HG03135 (cell line): ENCODE data around the gene SEMA4F.

Experiments used
- ATAC-seq: cut with Tn5 transposase; IDR thresholded peaks from one replicate; pipeline ENCODE4 v1.9.1; 2021; ENCODE audit warnings: mild to moderate bottlenecking, moderate library complexity; ENCODE audit not compliant: unreplicated experiment

Gene SEMA4F

GRCh38 chr2:74703373-74703772 lies 49.3 kb downstream of the SEMA4F start:
- ATAC-seq, result no peak

- no peak for ATAC-seq
Measured at GRCh38 chr2:74704216-74704615, 50.2 kb downstream of the SEMA4F start.

- no peak for ATAC-seq
Measured at GRCh38 chr2:74706741-74707140, 52.7 kb downstream of the SEMA4F start.

GRCh38 chr2:74707837-74708236 lies 53.8 kb downstream of the SEMA4F start:
- no peak for ATAC-seq

- ATAC-seq, result no peak
Measured at GRCh38 chr2:74708296-74708695, 54.2 kb downstream of the SEMA4F start.

GRCh38 chr2:74708883-74709282 lies 54.8 kb downstream of the SEMA4F start:
- no peak for ATAC-seq

GRCh38 chr2:74712223-74713053 lies 58.4 kb downstream of the SEMA4F start:
- no peak for ATAC-seq

GRCh38 chr2:74714691-74715080 lies 60.6 kb downstream of the SEMA4F start:
- ATAC-seq, result no peak

- peak; percentile 94 for ATAC-seq
Measured at GRCh38 chr2:74715081-74715791, 61.2 kb downstream of the SEMA4F start.

GRCh38 chr2:74715880-74716279 lies 61.8 kb downstream of the SEMA4F start:
- no peak for ATAC-seq

- ATAC-seq, result no peak
Measured at GRCh38 chr2:74719066-74719465, 65.0 kb downstream of the SEMA4F start.

- no peak for ATAC-seq
Measured at GRCh38 chr2:74721316-74721715, 67.3 kb downstream of the SEMA4F start.

GRCh38 chr2:74724496-74724895 lies 70.4 kb downstream of the SEMA4F start:
- ATAC-seq, result no peak

GRCh38 chr2:74725287-74725686 lies 71.2 kb downstream of the SEMA4F start:
- no peak for ATAC-seq

GRCh38 chr2:74728842-74729241 lies 74.8 kb downstream of the SEMA4F start:
- no peak for ATAC-seq

GRCh38 chr2:74730530-74730929 lies 76.5 kb downstream of the SEMA4F start:
- no peak for ATAC-seq
